Chondrocyte (in vitro differentiated cells): ENCODE measurements around the gene LONP2. TPM values are rescaled to one million over a fixed set of nuclear protein-coding genes. Genes with fewer than 3 reads are reported as not detected.
"Not testable (repeated sequence)": the region's sequence is repeated elsewhere in the genome, so short reads cannot be mapped to it uniquely, and the experiment has no call there.

ENCODE experiments used
- DNase-seq: peaks from one replicate; pipeline ENCODE4 v3.0.0; 2021; ENCODE audit warnings: mixed read lengths, low spot score
- H3K27ac Mint-ChIP-seq: one replicate; pipeline ENCODE4 v1.8.0; 2021; ENCODE audit warnings: mild to moderate bottlenecking, moderate library complexity, mixed read lengths; ENCODE audit not compliant: unreplicated experiment
- H3K27me3 Mint-ChIP-seq: 2 replicates; pipeline ENCODE4 v1.8.0; 2021; ENCODE audit warnings: low read depth, mixed read lengths
- H3K36me3 Mint-ChIP-seq: 2 replicates; pipeline ENCODE4 v1.8.0; 2021; ENCODE audit warnings: low read depth, mixed read lengths
- H3K4me1 Mint-ChIP-seq: 2 replicates; pipeline ENCODE4 v1.8.0; 2021; ENCODE audit warnings: low read depth, mild to moderate bottlenecking, mixed read lengths
- H3K4me3 Mint-ChIP-seq: one replicate; pipeline ENCODE4 v1.8.0; 2021; ENCODE audit warnings: mild to moderate bottlenecking, moderate library complexity, mixed read lengths; ENCODE audit not compliant: unreplicated experiment
- H3K9me3 Mint-ChIP-seq: 2 replicates; pipeline ENCODE4 v1.8.0; 2021; ENCODE audit warnings: low read depth, mixed read lengths
- CTCF ChIP-seq: fragments of 200-600 bp; sonication (generic); IDR thresholded peaks from 2 replicates; pipeline ENCODE4 v1.5.0; 2021; ENCODE audit warnings: antibody characterized with exemption, mild to moderate bottlenecking, moderate library complexity
- total RNA-seq: library from RNA; stranded (reverse); gene quantifications from 3 replicates; pipeline ENCODE4 v1.2.1, GENCODE V29; 2021

LONP2 gene
- total RNA-seq, 1 donor from 2014 or later = 53.1 TPM

- H3K4me3 Mint-ChIP-seq = no peak overlapping the region
- no peak for DNase-seq
Observed at GRCh38 chr16:48295488-48296281, 51.6 kb downstream of the LONP2 start.

GRCh38 chr16:48299471-48299870 lies 55.4 kb downstream of the LONP2 start:
- Mint-ChIP-seq H3K9me3 (no peaks in the 10 kb centered on the region), H3K27ac (peak overlapping the region; percentile 98), H3K4me3 (peak overlapping the region; percentile 19), H3K36me3 (peaks cover 33% of the 10 kb centered on the region), H3K27me3 (no peaks in the 10 kb centered on the region), H3K4me1 (peaks cover 34% of the 10 kb centered on the region)
- no peak for DNase-seq
- TF ChIP-seq CTCF = no peak

More at GRCh38 chr16:48295488-48296281, 51.6 kb downstream of the LONP2 start:
- Mint-ChIP-seq H3K27me3 (no peaks in the 10 kb centered on the region), H3K4me1 (peaks cover 55% of the 10 kb centered on the region), H3K9me3 (no peaks in the 10 kb centered on the region), H3K27ac (peak overlapping the region; percentile 38), H3K36me3 (peaks cover 23% of the 10 kb centered on the region)
- no peak for TF ChIP-seq CTCF

- H3K9me3 Mint-ChIP-seq = no peaks in the 10 kb centered on the region
- H3K27me3 Mint-ChIP-seq = no peaks in the 10 kb centered on the region
- H3K4me1 Mint-ChIP-seq = peaks cover 29% of the 10 kb centered on the region
- peaks cover 37% of the 10 kb centered on the region for H3K36me3 Mint-ChIP-seq
- H3K27ac Mint-ChIP-seq = peak overlapping the region; percentile 98
- H3K4me3 Mint-ChIP-seq = no peak overlapping the region
- no peak for DNase-seq
- TF ChIP-seq CTCF = no peak
Observed at GRCh38 chr16:48300391-48300856, 56.3 kb downstream of the LONP2 start.

GRCh38 chr16:48308535-48308934 lies 64.4 kb downstream of the LONP2 start:
- TF ChIP-seq CTCF = no peak
- no peaks in the 10 kb centered on the region for H3K27me3 Mint-ChIP-seq
- peaks cover 58% of the 10 kb centered on the region for H3K36me3 Mint-ChIP-seq
- peaks cover 37% of the 10 kb centered on the region for H3K9me3 Mint-ChIP-seq
- no peak overlapping the region for H3K4me3 Mint-ChIP-seq
- H3K4me1 Mint-ChIP-seq = peaks cover 26% of the 10 kb centered on the region
- DNase-seq = no peak
- no peak overlapping the region for H3K27ac Mint-ChIP-seq

- Mint-ChIP-seq H3K4me3 (no peak overlapping the region), H3K9me3 (peaks cover 44% of the 10 kb centered on the region), H3K36me3 (peaks cover 57% of the 10 kb centered on the region), H3K27me3 (no peaks in the 10 kb centered on the region), H3K27ac (no peak overlapping the region), H3K4me1 (peaks cover 29% of the 10 kb centered on the region)
- DNase-seq = no peak
- TF ChIP-seq CTCF = no peak
Observed at GRCh38 chr16:48310908-48311641, 67.0 kb downstream of the LONP2 start.

- H3K36me3 Mint-ChIP-seq = peaks cover 48% of the 10 kb centered on the region
- not testable (repeated sequence) for H3K27me3 Mint-ChIP-seq, DNase-seq, H3K4me3 Mint-ChIP-seq, H3K27ac Mint-ChIP-seq
- peaks cover 40% of the 10 kb centered on the region for H3K9me3 Mint-ChIP-seq
- H3K4me1 Mint-ChIP-seq = peaks cover 40% of the 10 kb centered on the region
Observed at GRCh38 chr16:48313905-48314304, 69.8 kb downstream of the LONP2 start.
